ENCODE results near the gene APOLD1. TPM values are rescaled to one million over a fixed set of nuclear protein-coding genes. Genes with fewer than 3 reads are reported as not detected.
"Not testable (repeated sequence)": the region's sequence is repeated elsewhere in the genome, so short reads cannot be mapped to it uniquely, and the experiment has no call there.

Gene APOLD1
- total RNA-seq, 1 donor from 2014 or later, result 31.4 TPM

DNA sequence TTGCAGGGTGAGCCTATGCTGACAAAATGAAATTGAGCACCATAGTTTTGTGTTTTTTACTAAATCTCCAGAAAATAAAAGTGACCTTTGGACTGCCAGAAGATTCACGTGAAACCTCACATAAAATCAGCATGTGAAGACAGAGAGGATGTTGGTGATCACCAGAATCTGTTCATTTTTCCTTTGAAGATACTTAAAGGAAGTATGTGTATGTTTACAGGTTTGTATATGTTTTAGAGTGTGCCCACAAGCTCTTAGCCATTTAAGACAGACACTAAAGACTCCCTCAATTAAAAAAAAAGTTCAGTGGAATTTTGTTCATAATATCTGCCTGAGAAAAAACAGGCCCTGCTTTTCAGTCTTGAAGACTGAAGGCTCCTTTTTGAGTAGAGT is 53.5 kb downstream of the APOLD1 start:
- DNase-seq (ENCODE audit: extremely low read depth, low read depth, low spot score), result no peak

DNA sequence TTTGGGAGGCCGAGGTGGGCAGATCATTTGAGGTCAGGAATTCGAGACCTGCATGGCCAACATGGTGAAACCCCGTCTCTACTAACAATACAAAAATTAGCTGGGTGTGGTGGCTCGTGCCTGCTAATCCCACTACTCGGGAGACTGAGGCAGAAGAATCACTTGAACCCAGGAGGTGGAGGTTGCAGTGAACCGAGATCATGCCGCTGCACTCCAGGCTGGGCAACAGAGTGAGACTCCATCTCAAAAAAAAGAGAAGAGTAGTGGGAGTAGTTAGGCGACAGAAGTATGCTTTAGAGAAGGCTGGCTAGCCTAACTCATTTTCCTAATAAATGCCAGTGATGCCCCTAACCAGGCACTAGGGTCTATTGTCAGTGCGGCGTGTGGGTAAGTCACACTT is 54.0 kb downstream of the APOLD1 start:
- not testable (repeated sequence) for DNase-seq (ENCODE audit: extremely low read depth, low read depth, low spot score)

DNA sequence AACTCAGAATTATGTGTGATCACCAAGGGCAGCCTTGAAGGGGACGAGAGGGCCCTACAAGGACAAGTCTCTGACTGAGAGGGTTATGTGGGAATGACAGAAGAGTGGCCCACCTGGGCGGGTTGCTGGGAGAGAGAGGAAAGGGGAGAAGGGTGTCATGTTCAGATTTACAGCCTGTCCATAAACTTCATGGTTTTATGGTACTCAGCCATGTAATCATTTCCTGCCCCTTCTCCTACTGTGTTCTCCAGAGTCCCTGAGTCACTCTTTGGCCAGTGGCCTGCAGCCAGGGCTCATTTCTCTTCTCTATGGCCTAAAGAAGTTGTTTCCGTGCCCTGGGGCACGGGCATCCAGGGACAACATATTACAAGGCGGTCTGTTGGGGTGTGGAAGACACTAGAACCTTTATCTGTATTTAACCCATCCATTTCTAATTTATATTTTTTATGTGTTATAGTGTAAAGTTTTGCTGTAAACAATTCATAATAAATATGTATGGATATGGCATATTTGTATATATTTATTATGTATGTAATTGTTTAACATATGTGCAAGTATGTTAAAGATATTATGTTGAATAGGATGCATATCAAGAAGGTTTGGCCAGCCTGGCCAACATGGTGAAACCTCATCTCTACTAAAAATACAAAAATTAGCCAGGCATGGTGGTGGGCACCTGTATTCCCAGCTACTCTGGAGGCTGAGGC is 54.6 kb downstream of the APOLD1 start:
- DNase-seq (ENCODE audit: extremely low read depth, low read depth, low spot score), result peak; percentile 65

DNA sequence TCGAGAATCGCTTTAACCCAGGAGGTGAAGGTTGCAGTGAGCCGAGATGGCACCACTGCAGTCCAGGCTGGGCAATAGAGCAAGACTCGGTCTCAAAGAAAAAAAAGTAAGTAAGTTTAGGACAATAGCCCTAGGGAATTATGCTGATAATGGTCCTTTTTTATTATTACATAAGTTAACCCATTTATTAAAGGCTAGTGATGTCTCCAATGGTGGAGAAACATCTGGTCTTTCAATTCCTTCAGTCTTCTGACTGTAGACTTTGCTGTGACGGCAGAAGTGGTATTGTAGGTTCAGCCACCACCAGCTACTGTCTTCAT is 55.1 kb downstream of the APOLD1 start:
- DNase-seq (ENCODE audit: extremely low read depth, low read depth, low spot score), result no peak

Other genes starting within 250 kb of the APOLD1 start
- 15.1 and 19.0 TPM in 2 replicates for gene DUSP16, start 222.8 kb upstream of the APOLD1 start, total RNA-seq
- 17.3 and 26.3 TPM in 2 replicates for gene CREBL2, start 173.8 kb upstream of the APOLD1 start, total RNA-seq
- gene GPR19, start 89.5 kb upstream of the APOLD1 start, total RNA-seq, result 1.1 TPM in 1 of 2 replicates, not detected in the other
- 15.8 and 25.0 TPM in 2 replicates for gene CDKN1B, start 68.3 kb upstream of the APOLD1 start, total RNA-seq
- gene DDX47, start 27.7 kb downstream of the APOLD1 start, total RNA-seq, result 49.5 and 51.6 TPM in 2 replicates
- gene GPRC5A, start 105.9 kb downstream of the APOLD1 start, total RNA-seq, result 14.9 and 18.7 TPM in 2 replicates
- gene GPRC5D, start 166.5 kb downstream of the APOLD1 start, total RNA-seq, result not detected in 2 replicates
- gene HEBP1, start 214.6 kb downstream of the APOLD1 start, total RNA-seq, result 37.2 and 57.1 TPM in 2 replicates

Data from glomerular endothelial cell (primary cell).